ENCODE results near the gene PARP11.

PARP11 gene, protein sequence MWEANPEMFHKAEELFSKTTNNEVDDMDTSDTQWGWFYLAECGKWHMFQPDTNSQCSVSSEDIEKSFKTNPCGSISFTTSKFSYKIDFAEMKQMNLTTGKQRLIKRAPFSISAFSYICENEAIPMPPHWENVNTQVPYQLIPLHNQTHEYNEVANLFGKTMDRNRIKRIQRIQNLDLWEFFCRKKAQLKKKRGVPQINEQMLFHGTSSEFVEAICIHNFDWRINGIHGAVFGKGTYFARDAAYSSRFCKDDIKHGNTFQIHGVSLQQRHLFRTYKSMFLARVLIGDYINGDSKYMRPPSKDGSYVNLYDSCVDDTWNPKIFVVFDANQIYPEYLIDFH

DNA sequence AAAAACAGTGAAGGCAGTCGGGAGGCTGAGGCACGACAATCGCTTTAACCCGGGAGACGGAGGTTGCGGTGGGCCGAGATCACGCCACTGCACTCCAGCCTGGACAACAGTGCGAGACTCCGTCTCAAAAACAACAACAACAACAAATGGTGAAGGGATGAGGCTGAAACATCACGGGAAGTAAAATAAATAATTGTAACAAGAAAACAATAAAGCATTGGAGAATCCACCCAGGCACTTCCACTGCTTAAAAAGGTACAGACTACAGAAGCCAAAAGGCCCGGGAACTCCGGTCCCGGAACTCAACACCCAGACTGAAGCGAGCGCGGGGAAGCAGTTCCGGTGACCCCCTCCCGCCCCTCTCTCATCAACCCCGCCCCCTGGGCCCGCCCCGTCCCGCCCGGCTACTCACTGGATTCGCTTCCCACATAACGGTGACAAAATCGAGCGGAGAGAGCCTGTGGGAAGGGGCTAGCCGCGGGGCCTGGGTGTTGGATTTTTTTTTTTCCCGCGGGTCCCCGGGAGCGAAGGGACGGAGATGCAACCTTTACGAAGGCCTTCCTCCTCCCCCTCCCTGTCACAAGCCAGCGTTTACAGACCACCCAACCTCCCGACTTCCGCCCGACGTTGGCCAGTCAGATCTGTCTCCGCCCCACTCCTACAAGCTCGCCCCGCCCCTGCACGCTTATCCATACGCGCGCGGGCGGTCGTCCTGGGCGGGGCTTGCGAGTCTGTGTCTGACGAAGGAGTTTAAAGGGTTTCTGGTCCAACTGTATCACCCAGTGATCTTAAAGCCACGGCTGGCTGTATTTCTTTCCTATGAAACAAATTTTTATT lies at the start of gene PARP11:
Gene PARP11, minus strand, starts transcription at position 600 of the 837 bp plus-strand sequence. Its CDS starts 170 bp downstream, at position 430.
- DNase-seq, result peak; percentile 99

DNA sequence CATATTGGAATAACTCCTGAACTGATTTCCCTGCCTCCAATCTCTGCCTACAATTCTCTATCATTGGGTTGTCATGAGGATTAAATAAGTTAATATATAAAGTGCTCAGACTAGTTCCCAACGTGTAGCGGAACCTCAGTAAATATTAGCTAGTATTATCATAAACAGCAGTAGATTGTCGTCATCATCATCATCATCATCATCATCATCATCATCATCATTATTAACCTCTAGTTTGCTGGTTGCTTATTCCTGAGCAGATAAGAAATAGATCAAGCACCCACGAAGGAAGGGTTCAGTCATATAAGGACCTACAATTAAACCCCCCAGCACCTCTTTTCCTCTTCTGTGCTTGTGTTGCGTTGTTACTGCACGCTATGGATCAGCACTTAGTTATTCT lies 48.8 kb upstream of the PARP11 start:
- DNase-seq, result no peak

DNA sequence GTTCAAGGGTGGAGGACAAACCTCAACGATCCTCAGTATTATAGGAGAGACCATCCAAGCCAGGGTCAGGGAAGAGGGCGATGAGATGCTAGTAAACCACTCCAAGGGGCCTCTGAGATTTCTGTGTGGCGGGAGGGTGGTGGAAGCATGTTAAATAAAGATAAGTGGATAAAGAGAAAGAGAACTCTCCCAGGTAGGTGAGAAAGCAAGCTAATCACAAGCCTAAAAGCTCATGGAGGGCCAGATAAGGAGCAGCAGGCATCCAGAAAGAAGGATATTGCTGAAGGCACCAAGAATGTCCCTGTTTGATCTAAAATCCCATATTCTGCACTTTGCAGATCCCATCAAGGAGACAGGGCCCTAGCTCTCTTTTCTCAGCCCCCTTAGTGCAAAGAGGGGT lies 48.3 kb upstream of the PARP11 start:
- no peak for DNase-seq

DNA sequence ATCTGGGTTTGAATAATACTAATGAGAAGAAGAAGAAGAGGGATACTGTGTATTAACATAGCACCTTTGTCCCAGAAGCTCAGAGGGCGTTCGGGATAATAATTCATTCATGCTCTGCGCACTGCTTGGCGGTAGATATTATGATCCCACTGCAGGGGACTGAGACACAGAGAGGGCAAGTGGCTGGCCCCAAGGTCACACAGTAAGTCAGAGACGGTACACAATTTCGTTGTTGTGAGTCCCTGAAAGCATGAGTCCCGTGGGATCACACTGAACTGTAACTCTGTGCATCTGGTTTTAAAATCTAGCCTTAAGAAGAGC lies 47.9 kb upstream of the PARP11 start:
- DNase-seq, result no peak

DNA sequence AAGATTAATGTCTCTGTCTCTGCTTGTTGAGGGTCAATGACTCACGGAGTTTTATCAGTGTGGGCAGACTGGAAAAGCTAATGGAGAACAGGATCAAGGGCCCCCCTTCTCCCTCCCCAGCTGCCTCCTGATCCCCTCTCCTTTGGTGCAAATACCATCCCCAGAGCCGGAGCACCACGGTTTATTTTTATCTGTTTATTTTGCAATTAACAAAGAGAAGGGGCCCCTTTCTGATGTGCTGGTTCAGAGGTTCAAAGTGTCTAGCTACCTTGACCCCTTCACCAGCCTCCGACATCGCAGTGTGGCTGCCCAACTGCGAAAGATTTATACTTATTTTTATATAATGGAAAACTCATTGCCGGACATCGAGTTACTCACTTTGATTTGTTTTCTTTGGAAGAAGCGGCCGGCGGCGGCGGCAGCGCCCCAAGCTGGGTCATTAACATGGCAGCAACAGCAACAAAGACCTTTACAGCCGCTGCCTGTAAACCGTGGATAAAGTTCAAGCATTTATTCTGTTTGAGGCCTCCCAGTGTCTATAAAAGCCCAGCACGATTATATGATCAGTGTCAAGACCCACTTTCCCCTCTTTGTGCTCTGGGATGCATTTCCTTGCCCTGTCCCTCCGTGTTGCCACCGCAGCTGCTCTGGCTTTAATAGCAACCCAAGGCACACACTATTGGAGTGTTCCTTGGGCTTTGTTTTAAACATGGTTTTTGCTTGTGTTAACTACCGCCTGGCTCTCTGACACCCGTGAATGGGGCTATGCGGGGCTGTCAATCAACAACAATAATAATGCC lies 47.4 kb upstream of the PARP11 start:
- no peak for DNase-seq

DNA sequence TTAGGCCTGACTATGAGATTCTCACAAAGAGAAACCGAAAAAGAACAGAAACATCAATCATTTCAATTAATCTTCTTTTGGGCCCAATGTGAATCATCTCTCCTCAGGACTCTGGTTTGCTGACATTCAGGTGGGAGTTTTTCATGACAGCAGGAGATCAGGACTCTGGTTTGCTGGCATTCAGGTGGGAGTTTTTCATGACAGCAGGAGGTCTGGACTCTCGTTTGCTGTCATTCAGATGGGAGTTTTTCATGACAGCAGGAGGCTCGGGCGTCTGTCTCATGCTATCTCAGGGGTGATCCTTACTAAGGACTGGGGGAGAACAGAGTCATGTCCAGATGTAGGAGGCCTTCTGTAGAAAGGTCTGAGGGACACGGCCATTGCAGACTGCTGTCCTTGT lies 40.1 kb upstream of the PARP11 start:
- DNase-seq, result no peak

GRCh38 chr12:3912863-3913262 lies 39.7 kb upstream of the PARP11 start:
- DNase-seq, result no peak

GRCh38 chr12:3911409-3911808 lies 38.2 kb upstream of the PARP11 start:
- DNase-seq, result no peak

DNA sequence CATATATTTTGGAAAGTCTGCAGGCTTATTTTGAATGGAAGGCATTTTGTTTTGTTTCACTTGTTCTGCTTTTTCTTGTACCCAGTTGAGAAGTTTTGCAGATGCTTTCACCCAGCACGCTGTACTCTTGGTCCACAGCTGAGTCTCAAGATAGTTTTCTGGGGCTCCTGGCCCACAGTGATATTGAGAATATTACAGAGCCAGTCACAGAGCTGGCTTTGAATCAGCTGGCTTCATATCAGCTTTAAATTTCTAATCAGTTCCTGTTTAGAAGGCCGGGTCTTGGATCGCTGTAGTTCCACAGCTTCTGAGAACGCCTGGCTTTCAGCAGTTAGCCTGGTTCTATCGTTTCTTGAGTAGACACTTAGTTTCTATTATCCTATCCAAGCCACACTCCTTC lies 32.5 kb upstream of the PARP11 start:
- DNase-seq, result no peak

GRCh38 chr12:3904999-3905398 lies 31.8 kb upstream of the PARP11 start:
- no peak for DNase-seq

GRCh38 chr12:3902921-3903320 lies 29.7 kb upstream of the PARP11 start:
- DNase-seq, result no peak

GRCh38 chr12:3901116-3901515 lies 27.9 kb upstream of the PARP11 start:
- DNase-seq, result no peak

- no peak for DNase-seq
Observed at GRCh38 chr12:3898756-3899155, 25.6 kb upstream of the PARP11 start.

DNA sequence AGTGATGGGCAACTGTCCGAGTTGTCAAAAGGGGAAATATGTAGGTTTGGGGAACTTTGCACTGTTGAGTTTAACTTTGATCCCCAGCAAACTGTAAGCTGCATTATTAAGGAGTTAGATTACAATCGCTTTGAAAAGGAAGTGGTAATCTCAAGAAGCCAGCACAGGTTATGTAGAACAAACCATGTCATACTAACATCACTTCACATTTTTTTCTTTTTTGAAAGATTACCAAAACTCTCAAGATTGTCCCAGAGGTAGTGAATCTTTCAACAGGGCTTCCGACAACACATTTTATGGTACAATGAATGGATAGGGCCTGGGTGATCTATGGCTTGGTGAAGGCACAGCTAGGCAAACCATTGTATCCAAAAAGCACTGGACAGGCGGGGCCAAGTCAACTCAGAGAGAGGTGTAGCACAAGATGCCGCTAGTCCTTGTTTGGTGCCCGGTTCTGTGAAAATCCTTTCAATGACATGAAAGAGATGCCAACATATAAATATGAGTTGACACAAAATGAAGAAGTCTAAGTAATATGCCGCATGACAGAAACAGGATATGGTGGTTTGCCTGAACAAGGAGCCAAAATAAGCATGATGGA lies 24.3 kb upstream of the PARP11 start:
- peak; percentile 46 for DNase-seq

- DNase-seq, result peak; percentile 76
Observed at GRCh38 chr12:3896801-3897351, 23.7 kb upstream of the PARP11 start.

DNA sequence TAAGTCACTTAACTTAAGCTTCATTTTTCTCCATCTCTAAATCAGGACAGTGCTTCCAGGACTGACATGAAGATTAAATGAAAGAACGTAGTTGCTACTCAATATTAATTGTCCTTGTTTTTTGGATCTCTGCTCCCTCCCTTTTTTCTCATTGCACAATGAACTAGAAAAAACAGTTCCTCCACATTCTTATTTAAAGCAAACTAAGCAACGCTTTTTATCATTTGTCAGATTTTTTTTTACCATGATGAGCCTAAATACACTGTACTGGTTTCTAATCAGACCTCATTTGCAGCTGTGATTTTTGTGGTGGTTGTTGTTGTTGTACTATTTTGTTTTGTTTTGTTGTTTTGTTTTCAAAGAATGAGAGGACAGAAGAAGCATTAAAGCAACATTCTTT lies 23.2 kb upstream of the PARP11 start:
- no peak for DNase-seq

DNA sequence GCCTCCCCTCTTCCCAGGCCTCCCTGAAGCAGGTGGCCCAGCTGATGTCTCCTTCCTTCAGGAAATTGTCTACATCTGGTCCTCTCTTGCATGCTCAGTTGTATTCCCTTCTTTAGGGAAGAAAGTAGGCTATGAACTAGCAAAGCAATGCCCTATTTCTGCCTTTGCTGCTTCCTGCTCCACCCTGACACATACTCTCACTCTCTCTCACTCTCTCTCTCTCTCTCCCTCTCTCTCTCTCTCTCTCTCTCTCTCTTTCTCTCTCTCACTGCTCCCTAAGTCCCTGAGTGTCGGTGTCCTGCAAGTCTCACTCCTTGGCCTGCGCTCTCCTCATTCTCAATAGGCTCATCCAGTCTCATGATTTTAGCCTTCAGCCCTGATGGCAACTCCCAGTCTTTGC lies 19.4 kb upstream of the PARP11 start:
- DNase-seq, result no peak

GRCh38 chr12:3891201-3891600 lies 18.0 kb upstream of the PARP11 start:
- no peak for DNase-seq

DNA sequence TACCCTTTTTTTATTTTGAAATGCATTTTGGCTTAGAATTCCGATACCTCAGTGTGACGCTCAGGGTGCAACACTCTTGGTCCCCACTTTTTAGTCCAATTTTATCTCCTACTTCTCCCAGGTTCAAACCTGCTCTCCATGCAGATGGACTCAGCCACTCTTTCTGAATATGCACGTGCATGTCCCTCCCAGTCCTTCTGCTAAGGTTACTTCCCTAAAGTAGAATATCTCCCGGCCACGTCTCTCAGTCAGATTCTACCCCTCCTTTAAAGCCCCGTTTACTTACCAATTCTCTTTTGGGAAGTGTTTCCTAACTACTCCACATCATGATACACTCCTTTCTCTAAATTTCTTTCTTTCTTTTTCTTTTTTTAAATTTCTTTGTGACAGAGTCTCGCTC lies 15.5 kb upstream of the PARP11 start:
- peak; percentile 38 for DNase-seq

DNA sequence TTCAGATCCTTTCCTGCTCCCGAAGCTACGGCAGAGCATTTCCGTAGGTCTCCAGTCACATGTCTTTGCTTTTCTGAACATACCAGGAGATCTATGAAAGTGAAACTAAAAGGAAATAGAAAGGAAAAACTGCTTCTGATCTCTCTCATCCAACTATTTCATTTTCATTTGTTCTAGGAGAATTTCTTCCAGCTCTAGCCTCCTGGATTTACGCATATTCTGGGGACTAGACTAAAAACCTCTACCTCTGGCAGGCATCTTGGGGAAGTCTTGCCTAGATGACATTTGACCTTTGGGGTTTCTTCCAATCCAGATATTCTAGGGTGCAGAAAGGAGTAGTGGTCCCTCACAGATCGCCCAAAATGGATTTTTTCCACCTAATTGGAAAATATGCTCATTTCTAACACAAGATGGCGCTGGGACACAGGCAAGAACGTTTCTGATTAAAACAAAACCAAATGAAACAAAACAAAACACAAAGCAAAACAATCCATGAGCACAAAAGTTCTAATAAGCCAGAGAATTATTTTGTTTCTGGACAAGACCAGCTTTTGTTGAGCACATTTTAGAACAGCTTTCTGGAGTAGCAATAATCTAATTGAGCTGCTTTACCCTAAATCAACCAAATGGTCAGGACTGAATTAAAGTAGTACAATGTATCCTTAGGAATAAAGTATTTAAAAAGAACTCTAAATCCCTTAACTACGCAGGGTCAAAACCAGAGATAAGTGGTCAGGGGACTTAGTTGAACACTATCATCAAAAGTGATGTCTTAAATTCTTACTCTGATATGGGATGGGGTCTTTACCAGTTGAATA lies 12.3 kb upstream of the PARP11 start:
- peak; percentile 76 for DNase-seq

GRCh38 chr12:3884671-3885070 lies 11.5 kb upstream of the PARP11 start:
- DNase-seq, result no peak

Measured in hematopoietic multipotent progenitor cell treated with erythropoietin and hydrocortisone succinate and interleukin-3 and kit ligand, for 6 days (in vitro differentiated cells).